Endothelial cell of umbilical vein (primary cell): ENCODE measurements around the gene SRGAP3. TPM values are rescaled to one million over a fixed set of nuclear protein-coding genes. Genes with fewer than 3 reads are reported as not detected.

ENCODE experiments used
- BruUV-seq: library from RNA; stranded (reverse); fragments of 400-500 nt; replicated peaks from 2 replicates; lab custom pipeline; 2021; lab: Mats Ljungman, UMichigan
- CTCF ChIA-PET: fragments of 300-600, 350-600 bp; sonication (Branson Sonifier 250); formaldehyde crosslinking; loops from one replicate; lab custom pipeline; 2021; ENCODE audit warnings: antibody characterized with exemption, inconsistent platforms; lab: Charles Lee
- POLR2A ChIA-PET: fragments of 300-600, 350-600 bp; sonication (Branson Sonifier 250); formaldehyde crosslinking; loops from one replicate; lab custom pipeline; 2021; ENCODE audit warnings: antibody characterized with exemption, inconsistent platforms; lab: Charles Lee
- DNase-seq: peaks from one replicate; pipeline ENCODE4 v3.0.0-alpha.2; 2011; ENCODE audit warnings: low read depth, low spot score
- FAIRE-seq: peaks from 2 replicates; lab custom pipeline; 2011; peaks lifted over from hg19 to GRCh38; lab: Jason Lieb, UNC
- H2AFZ ChIP-seq: 2 replicates; pipeline ENCODE4 v1.6.0; 2012; ENCODE audit warnings: low read depth, low read length, control low read depth, inconsistent platforms
- H3K27ac ChIP-seq: 2 replicates; pipeline ENCODE4 v1.5.1; 2011; ENCODE audit warnings: low read depth, mild to moderate bottlenecking, control low read depth, low read length, moderate library complexity; ENCODE audit not compliant: insufficient read depth
- H3K27me3 ChIP-seq, 2 experiments: 2 replicates each; pipeline versions ENCODE4 v1.6.0 to v1.6.1; 2011; ENCODE audit warnings: low read length in 2 of 2, mixed read lengths in 1 of 2; ENCODE audit not compliant: control insufficient read depth in 2 of 2, insufficient read depth in 2 of 2
- H3K36me3 ChIP-seq, 2 experiments: 2 replicates in 1 of 2; 3 replicates in 1 of 2; pipeline ENCODE4 v1.5.1; 2011; ENCODE audit warnings: low read length in 2 of 2, mild to moderate bottlenecking in 1 of 2, moderate library complexity in 1 of 2; ENCODE audit not compliant: control insufficient read depth in 2 of 2, insufficient read depth in 2 of 2; ENCODE audit errors: extremely low read depth in 1 of 2
- H3K4me1 ChIP-seq: 3 replicates; pipeline ENCODE4 v1.5.1; 2011; ENCODE audit warnings: mild to moderate bottlenecking, low read length; ENCODE audit not compliant: control insufficient read depth, insufficient read depth; ENCODE audit errors: extremely low read depth
- H3K4me2 ChIP-seq: 2 replicates; pipeline ENCODE4 v1.6.1; 2011; ENCODE audit warnings: low read length, control low read depth, mixed read lengths; ENCODE audit not compliant: insufficient read depth
- H3K4me3 ChIP-seq, 3 experiments: fragments of 200-600 bp in 1 of 3; sonication (generic), shearing (Covaris generic) in 1 of 3; replicated peaks in 1 of 3; 2 replicates each; pipeline ENCODE4 v1.5.1; 2011 to 2016; ENCODE audit warnings: control low read depth in 3 of 3, low read length in 3 of 3, mild to moderate bottlenecking in 2 of 3, inconsistent platforms in 1 of 3, low read depth in 1 of 3, moderate library complexity in 1 of 3; ENCODE audit not compliant: insufficient read depth in 1 of 3
- H3K79me2 ChIP-seq: 2 replicates; pipeline ENCODE4 v1.6.0; 2012; ENCODE audit warnings: low read length, inconsistent platforms; ENCODE audit not compliant: control insufficient read depth, insufficient read depth
- H3K9ac ChIP-seq: replicated peaks from 2 replicates; pipeline ENCODE3; 2011; ENCODE audit warnings: low read length, control low read depth; ENCODE audit not compliant: insufficient read depth; ENCODE audit errors: extremely low read depth
- H3K9me1 ChIP-seq: replicated peaks from 3 replicates; pipeline ENCODE4 v1.6.0; 2011; ENCODE audit warnings: mild to moderate bottlenecking, low read length; ENCODE audit not compliant: control insufficient read depth, insufficient read depth; ENCODE audit errors: extremely low read depth
- H3K9me3 ChIP-seq: replicated peaks from 2 replicates; pipeline ENCODE4 v1.5.1; 2012; ENCODE audit warnings: low read length, inconsistent platforms; ENCODE audit not compliant: control insufficient read depth, insufficient read depth
- H4K20me1 ChIP-seq: replicated peaks from 2 replicates; pipeline ENCODE3; 2011; ENCODE audit warnings: mild to moderate bottlenecking, low read length; ENCODE audit not compliant: control insufficient read depth, insufficient read depth; ENCODE audit errors: extremely low read depth
- EZH2 ChIP-seq: IDR thresholded peaks from 2 replicates; pipeline ENCODE4 v1.6.1; 2012; ENCODE audit warnings: borderline replicate concordance, low read depth, mild to moderate bottlenecking, moderate library complexity, low read length, inconsistent platforms; ENCODE audit not compliant: severe bottlenecking
- GATA2 ChIP-seq: IDR thresholded peaks from 2 replicates; pipeline ENCODE4 v1.7.0; 2011; ENCODE audit warnings: low read depth, mild to moderate bottlenecking, moderate library complexity, mixed read lengths, low read length; ENCODE audit not compliant: insufficient read length, insufficient read depth
- JUN ChIP-seq: IDR thresholded peaks from 2 replicates; pipeline ENCODE4 v1.6.1; 2011; ENCODE audit warnings: borderline replicate concordance, low read depth; ENCODE audit not compliant: insufficient read length, insufficient read depth
- POLR2AphosphoS5 ChIP-seq: IDR thresholded peaks from 2 replicates; pipeline ENCODE4 v1.6.1; 2012; ENCODE audit warnings: low read depth, mild to moderate bottlenecking, control low read depth, low read length, moderate library complexity; ENCODE audit not compliant: insufficient read depth
- dilution Hi-C: fragments of 300-500 bp; cut with MboI; formaldehyde crosslinking; loops from one replicate; pipeline ENCODE4 v1.15.0; 2019; ENCODE audit warnings: low sequenced_read_pairs; ENCODE audit not compliant: extremely low pct_ligation_motif_present
- intact Hi-C: fragments of 100-400 bp; cut with micrococcal nuclease; formaldehyde crosslinking; loops from one replicate; pipeline ENCODE4 v1.10.0; 2022
- polyA plus RNA-seq, 4 experiments: library from polyadenylated mRNA; depleted of rRNA in 3 of 4; stranded (reverse) in 3 of 4; unstranded in 1 of 4; fragments of >200 nt; gene quantifications; 2 replicates each; pipeline versions ENCODE4 v1.2.1 to v1.2.3, GENCODE V29; 2011 to 2012; ENCODE audit warnings: missing spikeins in 1 of 4
- total RNA-seq: library from RNA; stranded (reverse); gene quantifications from 2 replicates; pipeline ENCODE4 v1.2.3, GENCODE V29; 2021
- TF ChIP-seq, protein P1 (sequence below), 2 donors: IDR thresholded peaks; 1 replicate in 1 of 2; 2 replicates in 1 of 2; pipeline ENCODE4 v1.5.1; 2011; ENCODE audit warnings: low read length in 2 of 2, mild to moderate bottlenecking in 2 of 2, moderate library complexity in 2 of 2, control low read depth in 1 of 2, inconsistent platforms in 1 of 2, low read depth in 1 of 2; ENCODE audit not compliant: insufficient read depth in 1 of 2; ENCODE audit errors: extremely low read depth in 1 of 2

SRGAP3 gene
- total and polyA plus RNA-seq, 2 donors (not counting 3 experiments of a cell fraction or from before 2014, with no cell fraction given) = 0.06 TPM; not detected in 1

- TF ChIP-seq POLR2AphosphoS5 = no peak
- no peak for TF ChIP-seq JUN
- TF ChIP-seq GATA2 = no peak
- TF ChIP-seq, protein P1, sequence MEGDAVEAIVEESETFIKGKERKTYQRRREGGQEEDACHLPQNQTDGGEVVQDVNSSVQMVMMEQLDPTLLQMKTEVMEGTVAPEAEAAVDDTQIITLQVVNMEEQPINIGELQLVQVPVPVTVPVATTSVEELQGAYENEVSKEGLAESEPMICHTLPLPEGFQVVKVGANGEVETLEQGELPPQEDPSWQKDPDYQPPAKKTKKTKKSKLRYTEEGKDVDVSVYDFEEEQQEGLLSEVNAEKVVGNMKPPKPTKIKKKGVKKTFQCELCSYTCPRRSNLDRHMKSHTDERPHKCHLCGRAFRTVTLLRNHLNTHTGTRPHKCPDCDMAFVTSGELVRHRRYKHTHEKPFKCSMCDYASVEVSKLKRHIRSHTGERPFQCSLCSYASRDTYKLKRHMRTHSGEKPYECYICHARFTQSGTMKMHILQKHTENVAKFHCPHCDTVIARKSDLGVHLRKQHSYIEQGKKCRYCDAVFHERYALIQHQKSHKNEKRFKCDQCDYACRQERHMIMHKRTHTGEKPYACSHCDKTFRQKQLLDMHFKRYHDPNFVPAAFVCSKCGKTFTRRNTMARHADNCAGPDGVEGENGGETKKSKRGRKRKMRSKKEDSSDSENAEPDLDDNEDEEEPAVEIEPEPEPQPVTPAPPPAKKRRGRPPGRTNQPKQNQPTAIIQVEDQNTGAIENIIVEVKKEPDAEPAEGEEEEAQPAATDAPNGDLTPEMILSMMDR (IDR thresholded peaks at IDR 0.05; ENCODE audit: extremely low read depth in 1 of 2, insufficient read depth in 1 of 2, low read depth in 1 of 2, low read length in 2 of 2) = no peak
- no peak for TF ChIP-seq EZH2
- no peak overlapping the region for H3K4me3 ChIP-seq
- no peak overlapping the region for H3K4me2 ChIP-seq
- no peak overlapping the region for H3K27ac ChIP-seq
- dilution Hi-C loops (no loop called here), intact Hi-C loops (no loop called here)
- H2AFZ ChIP-seq = no peak overlapping the region
- peak; percentile 2 for DNase-seq
- H3K9me1 ChIP-seq = no peaks in the 10 kb centered on the region
- H4K20me1 ChIP-seq = no peaks in the 10 kb centered on the region
- CTCF ChIA-PET = interaction anchor here (0.9 to 1.3 kb wide), 5 partner anchors 17 to 401 kb away, joined by 3 to 8 read pairs (median 4); partner anchors contain the start of gene OXTR
- POLR2A ChIA-PET = no interaction called here
- no peak overlapping the region for H3K9ac ChIP-seq
- H3K27me3 ChIP-seq = no peaks in the 10 kb centered on the region
- no peaks in the 10 kb centered on the region for H3K9me3 ChIP-seq
- BruUV-seq = no TSS peak
- no peaks in the 10 kb centered on the region for H3K79me2 ChIP-seq
- H3K36me3 ChIP-seq = no peaks in the 10 kb centered on the region
- no peaks in the 10 kb centered on the region for H3K4me1 ChIP-seq
- FAIRE-seq = no peak
These were observed 185.2 kb downstream of the SRGAP3 start for GRCh38 chr3:9064251-9064650.
